NCI-H187 (cell line): ENCODE results near the gene ANKRD40CL.
"Not testable (repeated sequence)": the region's sequence is repeated elsewhere in the genome, so short reads cannot be mapped to it uniquely, and the experiment has no call there.

Experiments
- DNase-seq, 2 experiments: peaks; one replicate each; lab custom pipeline; 2025; lab: John Stamatoyannopoulos, UW

ANKRD40CL gene

GRCh38 chr17:50767446-50767845 is at the start of gene ANKRD40CL:
Gene ANKRD40CL (minus strand): TSS chr17:50767518. CDS start chr17:50766913, 605 bp downstream.
- no peak for DNase-seq

- no peak for DNase-seq
Measured at GRCh38 chr17:50816271-50816670, 49.0 kb upstream of the ANKRD40CL start.

GRCh38 chr17:50815400-50815799 is 48.1 kb upstream of the ANKRD40CL start:
- DNase-seq: no peak

GRCh38 chr17:50813583-50813982 is 46.3 kb upstream of the ANKRD40CL start:
- DNase-seq: no peak

GRCh38 chr17:50808888-50809287 is 41.6 kb upstream of the ANKRD40CL start:
- DNase-seq: no peak

- DNase-seq: no peak
Measured at GRCh38 chr17:50808413-50808812, 41.1 kb upstream of the ANKRD40CL start.

GRCh38 chr17:50807675-50808074 is 40.4 kb upstream of the ANKRD40CL start:
- no peak for DNase-seq

GRCh38 chr17:50807009-50807408 is 39.7 kb upstream of the ANKRD40CL start:
- no peak for DNase-seq

- no peak for DNase-seq
Measured at GRCh38 chr17:50806141-50806643, 38.9 kb upstream of the ANKRD40CL start.

GRCh38 chr17:50805486-50805885 is 38.2 kb upstream of the ANKRD40CL start:
- no peak for DNase-seq

- DNase-seq: not testable (repeated sequence)
Measured at GRCh38 chr17:50804749-50805475, 37.6 kb upstream of the ANKRD40CL start.

- no peak for DNase-seq
Measured at GRCh38 chr17:50803676-50804075, 36.4 kb upstream of the ANKRD40CL start.

GRCh38 chr17:50802609-50803571 is 35.6 kb upstream of the ANKRD40CL start:
- no peak for DNase-seq

GRCh38 chr17:50800196-50800700 is 32.9 kb upstream of the ANKRD40CL start:
- no peak for DNase-seq

- DNase-seq: no peak
Measured at GRCh38 chr17:50799582-50799981, 32.3 kb upstream of the ANKRD40CL start.

- no peak for DNase-seq
Measured at GRCh38 chr17:50798424-50799288, 31.3 kb upstream of the ANKRD40CL start.

- no peak for DNase-seq
Measured at GRCh38 chr17:50797135-50797810, 30.0 kb upstream of the ANKRD40CL start.

- DNase-seq: no peak
Measured at GRCh38 chr17:50794361-50794760, 27.0 kb upstream of the ANKRD40CL start.

GRCh38 chr17:50793007-50793406 is 25.7 kb upstream of the ANKRD40CL start:
- DNase-seq: no peak

- DNase-seq: no peak
Measured at GRCh38 chr17:50792132-50792531, 24.8 kb upstream of the ANKRD40CL start.

- no peak for DNase-seq
Measured at GRCh38 chr17:50790618-50791017, 23.3 kb upstream of the ANKRD40CL start.
